Measurements from ENCODE around the gene HOXC11.

GRCh38 chr12:53949631-53950436 is 23.1 kb upstream of the HOXC11 start:
- TF ChIP-seq POLR2A (IDR thresholded peaks at IDR 0.05) (no peak), CTCF (IDR thresholded peaks at IDR 0.05) (no peak)

Measured in transverse colon (tissue), 3 donors.